ENCODE results near the gene RAD51B. TPM values are rescaled to one million over a fixed set of nuclear protein-coding genes. Genes with fewer than 3 reads are reported as not detected.

RAD51B gene
- total RNA-seq, 1 experiment from 2014 or later: 20.0 TPM

GRCh38 chr14:68688872-68689371 lies 869.3 kb downstream of the RAD51B start:
- RAD21 ChIA-PET (ENCODE audit: low non-redundant PET in 1 of 2, low total read pairs in 2 of 2, uncharacterized antibody in 2 of 2, unreplicated experiment in 2 of 2): interaction anchor here in 1 of 2 experiments (0.7 kb wide), 1 partner anchor 95 kb away, joined by 3 read pairs; no protein-coding TSS in a partner anchor
- Histone ChIP-seq H3K36me3 (ENCODE audit: control insufficient read depth in 1 of 2, insufficient read depth in 2 of 2, low read length in 2 of 2) (no peaks in the 10 kb centered on the region), H3K79me2 (ENCODE audit: insufficient read depth, low read length) (no peaks in the 10 kb centered on the region), H3K4me3 (replicated peaks in 1 of 2; ENCODE audit: low read depth in 1 of 2, low read length in 2 of 2) (no peak overlapping the region), H3K4me2 (ENCODE audit: low read length) (peak overlapping the region; percentile 14; the same call in 1 of the 2 replicates), H3K27ac (ENCODE audit: low read depth, low read length) (no peak overlapping the region), H3K27me3 (ENCODE audit: insufficient read depth, low read length) (no peaks in the 10 kb centered on the region), H3K9me2 (ENCODE audit: insufficient read depth) (no peaks in the 10 kb centered on the region), H3K9ac (ENCODE audit: low read length) (peak overlapping the region; percentile 2; the same call in 1 of the 2 replicates), H3K9me3 (ENCODE audit: control insufficient read depth in 1 of 2, insufficient read depth in 1 of 2, low read depth in 1 of 2, low read length in 2 of 2) (no peaks in the 10 kb centered on the region), H3K4me1 (ENCODE audit: control insufficient read depth in 1 of 2, insufficient read depth in 2 of 2, low read length in 2 of 2) (peaks cover 35 to 66% of the 10 kb centered on the region in 2 experiments), H2AFZ (ENCODE audit: low read depth, low read length, poor library complexity, severe bottlenecking) (no peak overlapping the region), H4K20me1 (ENCODE audit: insufficient read depth) (no peaks in the 10 kb centered on the region)
- TF ChIP-seq, protein P1, sequence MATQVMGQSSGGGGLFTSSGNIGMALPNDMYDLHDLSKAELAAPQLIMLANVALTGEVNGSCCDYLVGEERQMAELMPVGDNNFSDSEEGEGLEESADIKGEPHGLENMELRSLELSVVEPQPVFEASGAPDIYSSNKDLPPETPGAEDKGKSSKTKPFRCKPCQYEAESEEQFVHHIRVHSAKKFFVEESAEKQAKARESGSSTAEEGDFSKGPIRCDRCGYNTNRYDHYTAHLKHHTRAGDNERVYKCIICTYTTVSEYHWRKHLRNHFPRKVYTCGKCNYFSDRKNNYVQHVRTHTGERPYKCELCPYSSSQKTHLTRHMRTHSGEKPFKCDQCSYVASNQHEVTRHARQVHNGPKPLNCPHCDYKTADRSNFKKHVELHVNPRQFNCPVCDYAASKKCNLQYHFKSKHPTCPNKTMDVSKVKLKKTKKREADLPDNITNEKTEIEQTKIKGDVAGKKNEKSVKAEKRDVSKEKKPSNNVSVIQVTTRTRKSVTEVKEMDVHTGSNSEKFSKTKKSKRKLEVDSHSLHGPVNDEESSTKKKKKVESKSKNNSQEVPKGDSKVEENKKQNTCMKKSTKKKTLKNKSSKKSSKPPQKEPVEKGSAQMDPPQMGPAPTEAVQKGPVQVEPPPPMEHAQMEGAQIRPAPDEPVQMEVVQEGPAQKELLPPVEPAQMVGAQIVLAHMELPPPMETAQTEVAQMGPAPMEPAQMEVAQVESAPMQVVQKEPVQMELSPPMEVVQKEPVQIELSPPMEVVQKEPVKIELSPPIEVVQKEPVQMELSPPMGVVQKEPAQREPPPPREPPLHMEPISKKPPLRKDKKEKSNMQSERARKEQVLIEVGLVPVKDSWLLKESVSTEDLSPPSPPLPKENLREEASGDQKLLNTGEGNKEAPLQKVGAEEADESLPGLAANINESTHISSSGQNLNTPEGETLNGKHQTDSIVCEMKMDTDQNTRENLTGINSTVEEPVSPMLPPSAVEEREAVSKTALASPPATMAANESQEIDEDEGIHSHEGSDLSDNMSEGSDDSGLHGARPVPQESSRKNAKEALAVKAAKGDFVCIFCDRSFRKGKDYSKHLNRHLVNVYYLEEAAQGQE (IDR thresholded peaks at IDR 0.05; ENCODE audit: low read depth): no peak
- TF ChIP-seq CEBPB (IDR thresholded peaks at IDR 0.05; ENCODE audit: low read depth) (no peak), ZNF274 (IDR thresholded peaks at IDR 0.05; ENCODE audit: low read depth, low read length) (no peak), SP1 (IDR thresholded peaks at IDR 0.05; ENCODE audit: low read depth) (no peak), EZH2 (IDR thresholded peaks at IDR 0.05) (no peak), TCF7L2 (IDR thresholded peaks at IDR 0.05; ENCODE audit: borderline replicate concordance, extremely low read depth, insufficient read depth, insufficient read length) (no peak), POLR2A (IDR thresholded peaks at IDR 0.05; ENCODE audit: borderline replicate concordance, extremely low read depth, insufficient read depth, insufficient read length) (no peak), EGR1 (IDR thresholded peaks at IDR 0.05; ENCODE audit: low read depth) (no peak), ZBTB33 (IDR thresholded peaks at IDR 0.05; ENCODE audit: extremely low read depth, insufficient replicate concordance, low read length) (no peak), YY1 (IDR thresholded peaks at IDR 0.05; ENCODE audit: extremely low read depth, insufficient replicate concordance, low read depth, low read length) (no peak), ELF1 (IDR thresholded peaks at IDR 0.05; ENCODE audit: borderline replicate concordance, low read depth) (no peak), SIN3A (IDR thresholded peaks at IDR 0.05; ENCODE audit: low read depth) (no peak), SRF (IDR thresholded peaks at IDR 0.05; ENCODE audit: low read depth) (no peak), ZFX (IDR thresholded peaks at IDR 0.05) (no peak), CBX3 (IDR thresholded peaks at IDR 0.05; ENCODE audit: low read depth) (no peak), MAX (IDR thresholded peaks at IDR 0.05) (no peak), POLR2AphosphoS5 (IDR thresholded peaks at IDR 0.05; ENCODE audit: low read depth, low read length) (no peak)
- TF ChIP-seq, protein P2, sequence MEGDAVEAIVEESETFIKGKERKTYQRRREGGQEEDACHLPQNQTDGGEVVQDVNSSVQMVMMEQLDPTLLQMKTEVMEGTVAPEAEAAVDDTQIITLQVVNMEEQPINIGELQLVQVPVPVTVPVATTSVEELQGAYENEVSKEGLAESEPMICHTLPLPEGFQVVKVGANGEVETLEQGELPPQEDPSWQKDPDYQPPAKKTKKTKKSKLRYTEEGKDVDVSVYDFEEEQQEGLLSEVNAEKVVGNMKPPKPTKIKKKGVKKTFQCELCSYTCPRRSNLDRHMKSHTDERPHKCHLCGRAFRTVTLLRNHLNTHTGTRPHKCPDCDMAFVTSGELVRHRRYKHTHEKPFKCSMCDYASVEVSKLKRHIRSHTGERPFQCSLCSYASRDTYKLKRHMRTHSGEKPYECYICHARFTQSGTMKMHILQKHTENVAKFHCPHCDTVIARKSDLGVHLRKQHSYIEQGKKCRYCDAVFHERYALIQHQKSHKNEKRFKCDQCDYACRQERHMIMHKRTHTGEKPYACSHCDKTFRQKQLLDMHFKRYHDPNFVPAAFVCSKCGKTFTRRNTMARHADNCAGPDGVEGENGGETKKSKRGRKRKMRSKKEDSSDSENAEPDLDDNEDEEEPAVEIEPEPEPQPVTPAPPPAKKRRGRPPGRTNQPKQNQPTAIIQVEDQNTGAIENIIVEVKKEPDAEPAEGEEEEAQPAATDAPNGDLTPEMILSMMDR (IDR thresholded peaks at IDR 0.05 in 2 of 3, conservative IDR thresholded peaks at IDR 0.05 in 1 of 3; ENCODE audit: borderline replicate concordance in 1 of 3, insufficient read depth in 1 of 3, low read depth in 2 of 3, low read length in 2 of 3): no peak
- TF ChIP-seq, protein P3, sequence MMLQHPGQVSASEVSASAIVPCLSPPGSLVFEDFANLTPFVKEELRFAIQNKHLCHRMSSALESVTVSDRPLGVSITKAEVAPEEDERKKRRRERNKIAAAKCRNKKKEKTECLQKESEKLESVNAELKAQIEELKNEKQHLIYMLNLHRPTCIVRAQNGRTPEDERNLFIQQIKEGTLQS (IDR thresholded peaks at IDR 0.05): no peak
- CTCF ChIA-PET: no interaction called here
- DNase-seq (ENCODE audit: low read depth, low spot score) (no peak), ATAC-seq (no peak)
- POLR2A ChIA-PET: interaction anchor here (0.9 kb wide), 1 partner anchor 96 kb away, joined by 3 read pairs; no protein-coding TSS in a partner anchor
- intact Hi-C loops (cut with micrococcal nuclease): loop anchor here (2.0 to 10.0 kb wide), 3 partner anchors 98 to 434 kb away; no protein-coding TSS in a partner anchor
- no TSS peak for BruUV-seq (replicated peaks)

Measured in HCT116 (cell line).